ENCODE data around the gene PKP3. TPM values are rescaled to one million over a fixed set of nuclear protein-coding genes. Genes with fewer than 3 reads are reported as not detected.
"Not testable (repeated sequence)": the region's sequence is repeated elsewhere in the genome, so short reads cannot be mapped to it uniquely, and the experiment has no call there.

The PKP3 gene
- total RNA-seq, 2 donors from 2014 or later = 2.0 to 5.9 TPM

DNA sequence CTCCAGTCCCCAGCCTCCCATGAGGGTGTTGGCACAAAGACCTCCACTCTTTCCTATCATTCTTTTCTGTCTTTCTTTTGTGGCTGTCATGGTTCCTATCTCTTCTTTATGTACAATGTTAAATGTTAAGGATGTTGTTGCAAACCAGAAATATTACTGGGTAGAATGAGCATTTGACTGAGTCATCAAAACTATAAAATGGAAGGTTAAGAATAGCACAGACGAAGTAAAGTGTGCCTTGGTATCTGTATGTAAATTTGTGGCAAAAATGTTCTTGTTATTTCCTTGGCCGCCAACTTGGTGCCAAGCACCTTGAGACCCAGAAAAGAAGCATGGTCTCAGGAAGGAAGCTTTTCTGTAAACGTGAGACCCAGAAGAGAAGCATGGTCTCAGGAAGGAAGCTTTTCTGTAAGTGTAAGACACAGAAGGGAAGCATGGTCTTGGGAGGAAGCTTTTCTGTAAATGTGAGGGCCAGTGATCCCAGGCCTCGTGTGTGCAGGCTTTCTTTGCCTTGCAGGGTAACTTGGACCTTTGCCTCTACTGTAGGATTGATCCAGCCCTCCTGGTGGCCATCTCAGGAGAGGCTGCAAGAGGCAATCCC is 6.7 kb upstream of the PKP3 start:
- no peaks in the 10 kb centered on the region for H3K4me1 ChIP-seq (ENCODE audit: control insufficient read depth in 1 of 2, low read depth in 2 of 2)
- H3K27me3 ChIP-seq (replicated peaks; ENCODE audit: insufficient read depth) = no peaks in the 10 kb centered on the region
- no peak overlapping the region for H3K27ac ChIP-seq
- H3K4me3 ChIP-seq = no peak overlapping the region
- H3K9me3 ChIP-seq = peaks cover 3% of the 10 kb centered on the region
- ATAC-seq (ENCODE audit: insufficient number of reproducible peaks, low FRiP score, low read depth) (no peak), DNase-seq (ENCODE audit: low spot score) (no peak)
- H3K36me3 ChIP-seq = no peaks in the 10 kb centered on the region
- TF ChIP-seq, protein P1, sequence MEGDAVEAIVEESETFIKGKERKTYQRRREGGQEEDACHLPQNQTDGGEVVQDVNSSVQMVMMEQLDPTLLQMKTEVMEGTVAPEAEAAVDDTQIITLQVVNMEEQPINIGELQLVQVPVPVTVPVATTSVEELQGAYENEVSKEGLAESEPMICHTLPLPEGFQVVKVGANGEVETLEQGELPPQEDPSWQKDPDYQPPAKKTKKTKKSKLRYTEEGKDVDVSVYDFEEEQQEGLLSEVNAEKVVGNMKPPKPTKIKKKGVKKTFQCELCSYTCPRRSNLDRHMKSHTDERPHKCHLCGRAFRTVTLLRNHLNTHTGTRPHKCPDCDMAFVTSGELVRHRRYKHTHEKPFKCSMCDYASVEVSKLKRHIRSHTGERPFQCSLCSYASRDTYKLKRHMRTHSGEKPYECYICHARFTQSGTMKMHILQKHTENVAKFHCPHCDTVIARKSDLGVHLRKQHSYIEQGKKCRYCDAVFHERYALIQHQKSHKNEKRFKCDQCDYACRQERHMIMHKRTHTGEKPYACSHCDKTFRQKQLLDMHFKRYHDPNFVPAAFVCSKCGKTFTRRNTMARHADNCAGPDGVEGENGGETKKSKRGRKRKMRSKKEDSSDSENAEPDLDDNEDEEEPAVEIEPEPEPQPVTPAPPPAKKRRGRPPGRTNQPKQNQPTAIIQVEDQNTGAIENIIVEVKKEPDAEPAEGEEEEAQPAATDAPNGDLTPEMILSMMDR (IDR thresholded peaks at IDR 0.05) = no peak

DNA sequence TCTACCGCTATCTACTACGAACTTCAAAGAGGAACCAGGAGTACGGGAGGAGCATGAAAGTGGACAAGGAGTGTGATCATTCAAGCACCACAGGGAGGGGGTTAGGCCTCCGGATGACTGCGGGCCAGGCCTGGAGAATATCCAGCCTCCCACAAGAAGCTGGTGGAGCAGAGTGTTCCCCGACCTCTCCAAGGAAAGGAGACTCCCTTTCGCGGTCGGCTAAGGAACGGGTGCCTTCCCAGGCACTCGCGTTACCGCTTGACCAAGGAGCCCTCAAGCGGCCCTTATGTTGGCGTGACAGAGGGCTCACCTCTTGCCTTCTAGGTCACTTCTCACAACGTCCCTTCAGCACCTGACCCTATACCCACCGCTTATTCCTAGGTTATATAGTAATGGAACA is 4.6 kb upstream of the PKP3 start:
- not testable (repeated sequence) for H3K27ac ChIP-seq; H3K36me3 ChIP-seq; H3K27me3 ChIP-seq (replicated peaks; ENCODE audit: insufficient read depth); DNase-seq (ENCODE audit: low spot score); H3K4me1 ChIP-seq (ENCODE audit: control insufficient read depth in 1 of 2, low read depth in 2 of 2); H3K4me3 ChIP-seq; H3K9me3 ChIP-seq; ATAC-seq (ENCODE audit: insufficient number of reproducible peaks, low FRiP score, low read depth)

DNA sequence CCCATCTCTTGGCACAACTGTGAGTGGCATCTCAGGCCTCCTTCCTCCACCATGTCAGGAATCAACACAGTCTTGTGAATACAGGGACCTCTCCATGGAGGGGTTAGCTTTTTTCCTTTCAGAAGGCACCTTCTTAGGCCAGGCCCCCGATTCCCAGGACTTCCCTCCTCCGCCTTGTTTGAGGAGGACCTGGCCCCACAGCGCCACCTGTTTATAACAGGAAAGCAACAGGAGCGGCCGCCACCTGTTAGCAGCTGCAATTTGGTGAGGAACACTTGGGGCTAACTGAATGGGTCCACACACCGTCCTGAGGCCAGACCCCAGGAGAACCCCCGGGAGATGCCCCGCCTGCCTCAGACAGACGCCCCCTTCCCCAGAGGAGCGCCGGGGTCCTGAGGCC is 3.8 kb upstream of the PKP3 start:
- Histone ChIP-seq H3K4me1 (ENCODE audit: control insufficient read depth in 1 of 2, low read depth in 2 of 2) (no peaks in the 10 kb centered on the region), H3K4me3 (no peak overlapping the region), H3K36me3 (no peaks in the 10 kb centered on the region), H3K27ac (no peak overlapping the region), H3K9me3 (peaks cover 3% of the 10 kb centered on the region), H3K27me3 (replicated peaks; ENCODE audit: insufficient read depth) (no peaks in the 10 kb centered on the region)
- DNase-seq (ENCODE audit: low spot score) = no peak
- TF ChIP-seq, protein P1 (IDR thresholded peaks at IDR 0.05) = no peak
- ATAC-seq (ENCODE audit: insufficient number of reproducible peaks, low FRiP score, low read depth) = no peak

DNA sequence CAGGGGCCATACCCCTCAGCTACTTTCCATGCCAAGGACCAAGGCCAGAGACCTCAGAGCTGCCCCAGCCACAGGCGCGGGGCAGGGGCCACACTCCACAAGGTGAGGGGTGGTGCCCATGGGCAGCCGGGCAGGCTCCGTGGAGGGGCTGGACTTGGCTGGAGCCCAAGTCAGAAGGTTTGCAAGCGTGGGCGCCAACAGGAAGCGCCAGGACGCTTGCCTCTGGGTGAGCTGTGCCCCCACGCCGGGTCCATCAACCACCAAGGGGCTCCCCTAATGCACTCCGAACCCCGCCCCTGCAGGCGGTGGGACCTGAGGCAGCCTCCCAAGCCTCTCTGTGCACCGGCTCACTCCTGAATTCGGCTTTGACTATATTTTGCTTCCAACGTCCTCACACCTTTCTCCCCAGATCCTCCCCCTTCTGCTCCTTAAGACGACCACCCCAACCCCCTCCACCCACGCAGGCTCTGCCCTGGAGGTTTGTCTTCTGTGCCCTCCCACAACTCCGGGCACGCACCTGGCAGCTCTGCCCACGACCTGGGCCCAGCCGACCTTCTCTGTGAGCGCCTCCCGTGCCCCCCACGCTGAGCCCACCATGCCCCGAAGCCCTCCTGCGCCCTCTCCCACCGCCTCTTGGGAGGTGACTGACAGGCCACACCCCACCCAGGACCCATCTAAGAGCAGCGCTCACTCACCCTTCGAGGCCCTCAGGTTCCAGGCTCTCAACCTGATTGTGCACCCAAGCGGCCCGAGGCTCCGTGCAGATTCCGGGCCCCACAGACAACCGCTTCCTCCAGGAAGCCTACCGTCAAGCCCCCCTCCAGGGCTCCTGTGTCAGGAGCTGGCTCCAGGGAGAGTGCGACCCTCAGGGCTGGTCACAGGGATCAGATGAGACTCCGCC is 2.6 kb upstream of the PKP3 start:
- Histone ChIP-seq H3K4me3 (no peak overlapping the region), H3K27ac (no peak overlapping the region), H3K4me1 (ENCODE audit: control insufficient read depth in 1 of 2, low read depth in 2 of 2) (no peaks in the 10 kb centered on the region), H3K9me3 (peaks cover 3% of the 10 kb centered on the region), H3K27me3 (replicated peaks; ENCODE audit: insufficient read depth) (no peaks in the 10 kb centered on the region), H3K36me3 (no peaks in the 10 kb centered on the region)
- DNase-seq (ENCODE audit: low spot score) (no peak), ATAC-seq (ENCODE audit: insufficient number of reproducible peaks, low FRiP score, low read depth) (no peak)
- TF ChIP-seq, protein P1 (IDR thresholded peaks at IDR 0.05) = no peak

DNA sequence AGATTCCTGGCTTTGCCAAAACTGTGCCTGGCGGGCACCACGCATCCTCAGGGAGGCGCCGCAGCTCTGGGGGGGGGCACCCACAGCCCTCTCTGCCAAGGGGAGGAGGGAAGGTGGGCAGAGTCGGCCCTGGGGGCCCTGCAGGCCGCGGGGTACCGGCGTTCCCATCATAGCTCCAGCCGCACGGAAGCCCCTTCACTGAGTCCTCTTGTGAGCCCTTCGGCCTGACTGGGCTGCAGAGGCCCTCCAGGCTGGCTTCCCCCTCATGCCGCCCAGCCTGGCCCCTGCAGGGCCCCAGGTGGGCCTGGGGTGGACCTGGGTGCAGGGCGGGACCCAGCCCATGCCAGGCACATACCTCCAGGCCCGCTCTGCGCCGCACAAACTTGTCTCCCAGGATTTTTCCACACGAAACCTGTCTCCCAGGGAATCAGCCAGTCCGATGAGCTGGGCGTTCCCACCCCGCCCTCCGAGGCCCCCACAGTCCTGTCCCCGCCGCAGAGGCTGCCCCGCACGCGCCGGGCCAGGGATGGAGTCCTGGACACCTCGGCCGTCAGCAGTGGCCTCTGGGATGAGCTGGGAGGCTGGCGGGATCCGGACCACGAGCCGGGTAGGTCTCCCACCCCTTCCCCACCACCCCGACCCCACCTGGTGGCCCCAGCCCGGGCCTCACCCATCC is 1.8 kb upstream of the PKP3 start:
- Histone ChIP-seq H3K27ac (no peak overlapping the region), H3K36me3 (no peaks in the 10 kb centered on the region), H3K27me3 (replicated peaks; ENCODE audit: insufficient read depth) (no peaks in the 10 kb centered on the region), H3K9me3 (no peaks in the 10 kb centered on the region), H3K4me1 (ENCODE audit: control insufficient read depth in 1 of 2, low read depth in 2 of 2) (peaks cover 0 to 7% of the 10 kb centered on the region in 2 donors), H3K4me3 (no peak overlapping the region)
- no peak for DNase-seq (ENCODE audit: low spot score)
- ATAC-seq (ENCODE audit: insufficient number of reproducible peaks, low FRiP score, low read depth) = no peak
- TF ChIP-seq, protein P1 (IDR thresholded peaks at IDR 0.05) = no peak

Measured in thoracic aorta (tissue), 2 donors.